ENCODE data around the gene TMEM273.

Gene TMEM273

DNA sequence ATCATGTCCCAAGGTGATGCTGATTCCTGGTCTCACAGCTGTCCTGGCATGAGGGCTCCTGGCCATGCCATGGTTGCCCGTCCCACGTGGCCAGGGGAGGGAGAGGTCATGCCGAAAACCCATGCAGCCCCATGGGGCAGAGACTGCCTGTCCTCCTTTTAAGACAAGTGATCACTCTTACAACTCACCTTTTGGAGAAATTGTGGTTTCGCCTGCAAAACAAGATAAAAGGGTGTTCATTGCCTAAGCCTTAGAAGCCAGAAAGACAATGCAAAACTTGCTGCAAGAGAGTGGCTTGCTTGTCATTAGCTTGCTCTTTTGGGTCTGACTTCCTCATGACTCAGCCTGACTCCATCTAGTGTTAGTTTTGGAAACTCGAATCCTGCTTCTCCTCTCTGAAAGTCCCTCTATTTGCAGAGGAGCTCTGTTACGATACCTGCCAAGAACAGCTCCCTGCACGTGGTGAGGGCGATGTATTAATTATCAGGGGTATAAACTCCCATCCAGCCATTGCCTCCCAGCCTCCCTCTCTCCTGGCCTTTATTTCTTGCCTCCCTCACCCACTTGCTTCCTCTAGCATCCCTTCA is 26.7 kb downstream of the TMEM273 start:
- DNase-seq = no peak

DNA sequence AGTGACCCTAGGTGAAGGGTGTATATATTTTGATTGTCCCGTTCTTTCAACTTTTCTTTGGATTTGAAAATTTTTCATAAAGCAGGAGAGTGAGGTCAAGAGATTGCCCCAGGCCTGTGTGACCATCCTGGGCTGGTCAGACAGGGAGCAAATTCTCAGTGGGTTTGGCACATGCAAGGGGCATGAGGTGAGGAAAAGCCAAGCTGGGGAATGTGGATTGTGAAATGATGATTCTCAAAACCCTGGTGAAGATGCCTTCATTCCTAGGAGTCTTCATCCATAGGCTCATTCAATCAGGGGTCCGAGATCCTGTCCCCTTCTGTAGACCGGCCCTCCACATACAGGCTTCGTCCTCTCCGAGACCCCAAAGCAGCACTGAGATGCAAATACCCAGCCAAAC is 27.4 kb downstream of the TMEM273 start:
- no peak for DNase-seq

DNA sequence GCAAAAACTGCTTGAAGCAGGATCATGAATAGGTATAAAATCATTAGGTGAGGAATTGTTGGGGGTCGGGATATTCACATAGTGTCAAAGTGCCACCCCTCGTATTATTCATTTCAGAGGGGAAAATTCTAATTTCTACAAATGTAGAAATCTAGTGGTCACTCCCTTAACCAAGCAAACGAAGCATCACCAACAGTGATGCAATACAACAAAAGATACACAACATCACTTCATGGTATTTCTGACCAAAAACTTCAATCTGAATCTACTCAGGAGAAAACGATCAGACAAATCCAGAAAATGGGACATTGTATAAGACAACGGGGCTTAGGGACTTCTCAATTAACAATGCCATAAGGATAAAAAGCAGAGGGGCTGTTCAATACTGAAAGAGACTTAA is 28.1 kb downstream of the TMEM273 start:
- no peak for DNase-seq

DNA sequence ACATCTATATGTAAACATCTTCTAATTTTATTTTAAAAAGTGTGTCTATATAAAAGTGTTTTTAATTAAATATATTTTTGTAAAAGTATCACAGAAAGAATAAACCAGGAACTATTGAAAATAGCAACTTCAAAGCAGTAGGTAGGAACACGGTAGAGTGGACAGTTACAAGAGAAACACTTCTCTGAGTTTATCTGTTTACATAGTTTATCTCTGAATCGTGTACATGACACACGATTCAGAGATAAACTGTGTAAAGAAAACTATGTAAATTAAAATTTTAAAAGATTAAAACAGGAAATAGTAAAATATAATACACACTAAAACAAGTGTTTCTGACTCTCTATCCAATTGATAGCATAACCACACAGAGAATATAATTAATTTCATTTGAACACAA is 29.3 kb downstream of the TMEM273 start:
- no peak for DNase-seq

DNA sequence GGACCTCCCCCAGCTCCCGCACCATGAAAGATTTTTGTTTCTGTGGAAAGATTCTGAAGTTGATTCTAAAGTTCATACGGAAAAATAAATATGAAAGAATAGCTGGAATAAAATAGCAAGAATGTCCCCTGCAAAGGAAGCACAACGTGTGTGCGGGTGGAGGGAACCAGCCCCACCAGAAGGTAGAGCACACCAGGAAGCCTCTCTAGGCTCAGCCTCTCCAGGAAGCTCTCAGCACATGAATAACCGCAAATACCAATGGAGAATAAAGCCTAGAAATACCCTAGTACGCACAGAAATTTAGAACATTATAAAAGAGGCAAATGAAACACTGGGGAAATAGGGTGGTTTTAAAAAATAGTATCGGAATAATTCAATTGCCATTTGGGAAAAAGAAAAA is 29.8 kb downstream of the TMEM273 start:
- DNase-seq = no peak

DNA sequence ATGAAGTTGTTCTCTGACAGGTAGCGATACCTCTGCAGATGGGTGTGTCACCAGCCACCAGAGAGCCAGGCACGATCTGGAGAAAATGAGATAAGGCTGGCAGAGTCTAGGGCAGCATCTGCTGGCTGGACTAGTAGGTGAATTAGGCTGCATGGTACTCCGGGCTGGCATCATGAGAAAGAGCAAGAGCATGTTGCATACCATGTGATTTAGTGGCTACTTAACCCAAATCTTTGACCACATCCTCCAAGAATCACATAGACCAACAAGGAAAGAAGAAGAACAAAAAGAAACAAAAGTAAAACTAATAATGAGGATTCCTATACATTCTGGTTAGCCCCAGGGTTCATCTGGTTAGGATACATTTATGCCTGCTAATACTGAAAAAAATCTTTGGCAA is 31.0 kb downstream of the TMEM273 start:
- DNase-seq = no peak

DNA sequence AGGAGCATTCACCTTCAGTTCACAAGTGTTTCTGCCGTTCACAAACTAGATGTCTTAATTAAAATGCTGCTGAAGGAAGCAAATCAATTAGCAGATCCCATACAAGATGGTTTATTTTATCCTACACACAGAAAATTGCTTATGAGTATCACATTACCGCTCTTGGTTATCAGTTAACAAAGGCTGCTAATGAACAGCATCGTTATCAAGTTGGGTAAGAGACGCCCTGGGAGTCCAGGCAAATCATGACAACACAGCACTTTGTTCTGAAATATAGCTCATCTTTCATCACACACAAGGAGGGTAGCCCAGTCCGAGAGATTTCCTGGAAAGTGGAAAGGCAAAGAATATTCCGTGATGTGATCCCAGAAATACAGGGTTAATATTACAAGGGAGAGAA is 33.5 kb downstream of the TMEM273 start:
- no peak for DNase-seq

DNA sequence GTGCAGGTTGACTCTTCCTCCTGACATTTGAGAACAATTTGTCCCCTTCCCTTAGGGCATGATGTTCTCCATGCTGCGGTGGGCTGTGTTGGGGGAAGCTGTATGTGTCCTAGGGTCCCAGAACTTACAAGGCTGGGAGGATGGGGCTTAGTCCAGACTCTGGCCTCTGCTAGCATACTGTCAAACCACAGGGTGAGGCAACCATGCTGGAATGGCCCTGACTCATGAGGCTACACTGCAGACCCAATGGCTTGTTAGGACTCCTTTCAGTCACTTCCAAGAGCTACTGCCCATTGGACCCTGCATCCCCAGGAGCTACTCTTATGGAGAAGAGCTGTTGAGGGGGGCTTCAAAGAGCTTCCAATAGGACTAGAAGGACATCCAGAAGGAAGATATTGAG is 34.2 kb downstream of the TMEM273 start:
- DNase-seq = no peak

DNA sequence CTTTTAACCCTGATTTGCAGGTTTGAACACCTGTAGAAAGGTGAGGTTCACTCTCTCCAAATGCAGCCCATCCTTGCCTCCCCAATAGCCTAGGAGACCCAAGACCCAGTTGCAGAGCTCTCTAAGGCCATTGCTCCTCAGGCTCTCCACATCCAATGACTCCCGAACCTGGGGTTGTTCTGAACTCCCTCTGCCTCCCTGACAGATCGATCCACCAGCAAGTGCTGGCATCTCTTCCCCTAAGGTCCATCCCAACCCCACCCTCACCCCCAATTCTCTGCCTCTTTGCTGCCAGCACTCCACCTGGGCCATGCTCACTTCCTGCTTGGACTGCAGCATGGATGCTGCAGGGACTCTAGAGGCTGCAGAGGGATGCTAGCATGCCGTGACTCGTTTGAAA is 35.1 kb downstream of the TMEM273 start:
- DNase-seq = no peak

DNA sequence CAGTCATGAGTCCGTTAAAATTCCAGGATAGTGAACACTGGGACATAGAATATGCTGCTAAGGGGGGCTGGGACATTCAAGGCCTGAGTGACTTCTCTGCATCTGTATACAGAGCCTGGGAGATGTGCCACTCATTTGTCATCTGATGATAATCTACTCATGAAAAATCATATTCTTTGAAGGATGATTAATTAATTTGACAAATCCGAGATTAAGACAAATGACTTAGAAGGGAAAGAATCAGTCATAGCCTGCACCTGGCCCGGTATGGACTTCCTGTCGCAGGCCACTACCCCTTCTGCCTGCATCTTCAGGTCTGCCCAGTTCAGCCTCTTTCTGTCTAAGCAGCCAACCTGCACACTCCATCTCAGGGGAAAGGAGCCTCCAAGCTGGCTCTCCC is 35.5 kb downstream of the TMEM273 start:
- DNase-seq = no peak

DNA sequence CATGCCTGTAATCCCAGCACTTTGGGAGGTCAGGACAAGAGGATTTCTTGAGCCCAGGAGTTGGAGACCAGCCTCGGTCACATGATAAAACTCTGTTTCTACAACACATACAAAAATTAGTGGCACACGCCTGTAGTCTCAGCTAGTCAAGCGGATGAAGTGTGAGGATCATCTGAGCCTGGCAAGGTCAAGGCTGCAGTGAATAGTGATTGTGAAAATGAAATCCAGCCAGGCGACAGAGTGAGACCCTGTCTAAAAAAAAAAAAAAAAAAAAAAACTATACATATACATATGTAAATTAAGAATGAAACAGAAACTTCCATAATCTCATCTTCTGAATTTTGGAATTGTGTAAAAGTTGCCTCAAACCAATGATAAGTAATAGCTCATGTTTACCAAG is 36.2 kb downstream of the TMEM273 start:
- DNase-seq = no peak

DNA sequence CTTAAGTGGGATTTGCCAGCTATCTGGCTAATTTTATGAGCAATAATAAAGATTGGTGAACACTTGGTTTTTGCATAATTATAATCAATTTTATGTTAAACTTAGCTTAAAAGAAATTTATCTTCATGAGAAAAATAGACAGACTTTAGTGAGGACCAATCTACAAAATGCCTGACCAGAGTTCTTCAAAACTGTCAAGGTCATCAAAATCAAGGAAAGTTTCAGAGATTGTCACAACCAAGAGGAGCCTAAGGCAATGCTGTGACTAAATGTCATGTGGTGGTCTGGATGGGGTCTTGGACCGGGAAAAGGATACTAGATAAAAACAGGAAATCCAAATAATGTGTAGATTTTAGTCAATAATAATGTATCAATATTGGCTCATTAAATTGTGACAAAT is 36.7 kb downstream of the TMEM273 start:
- no peak for DNase-seq

DNA sequence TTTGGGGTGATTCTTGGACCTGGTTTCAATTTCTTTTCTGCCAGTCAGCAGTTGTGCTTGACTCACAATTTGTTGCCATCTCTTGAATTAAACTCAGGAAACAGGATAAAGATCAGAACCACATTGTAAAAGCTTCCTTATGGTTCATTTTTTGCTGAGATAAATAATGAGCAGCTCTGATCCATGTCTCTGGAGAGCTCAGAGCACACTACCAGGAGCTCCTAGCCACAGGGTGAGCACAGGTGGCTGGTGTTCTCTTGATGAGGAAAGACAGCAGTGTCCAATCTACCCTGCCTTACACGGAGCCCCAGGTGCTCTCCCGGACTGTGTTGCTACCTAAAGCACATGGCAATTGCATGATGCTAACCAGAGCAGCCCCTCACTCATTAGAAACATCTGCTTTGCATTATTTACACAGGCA is 37.2 kb downstream of the TMEM273 start:
- DNase-seq = no peak

DNA sequence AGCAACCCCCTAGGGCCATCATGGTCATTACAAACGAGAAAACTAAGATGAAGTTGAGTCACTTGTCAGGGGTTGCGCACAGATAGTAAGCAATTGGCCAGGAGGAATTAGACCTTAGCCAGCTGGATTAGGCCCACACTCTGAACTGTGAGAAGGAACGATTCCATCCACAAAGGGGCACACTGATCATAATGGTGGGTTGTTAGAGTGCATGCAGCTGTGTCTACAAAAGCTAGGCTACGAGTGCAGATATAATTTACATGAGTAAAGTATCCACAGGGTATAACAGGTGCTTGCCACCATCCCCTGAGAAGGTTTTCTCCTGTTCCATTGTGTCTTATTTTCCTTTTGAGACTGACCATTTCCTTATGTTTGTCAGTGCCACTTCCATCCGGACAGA is 37.8 kb downstream of the TMEM273 start:
- DNase-seq = no peak

DNA sequence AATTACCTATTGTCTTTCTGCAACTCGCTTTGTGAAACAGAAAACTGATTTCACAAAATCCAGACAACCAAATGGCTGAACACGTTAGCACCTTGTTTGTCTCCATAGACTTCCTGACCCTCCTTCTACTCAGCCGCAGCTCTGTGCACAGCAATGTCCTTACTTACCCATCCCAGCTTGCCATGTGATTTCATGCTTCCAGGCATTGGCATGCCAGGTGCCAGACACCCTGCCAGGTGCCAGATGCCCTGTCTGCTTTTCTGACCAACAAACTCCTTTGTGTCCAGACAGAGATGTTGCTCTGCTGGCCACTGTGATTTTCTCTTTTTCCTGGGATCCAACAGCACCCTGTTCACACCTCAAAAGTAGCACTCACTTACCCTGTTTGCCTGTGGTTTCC is 38.3 kb downstream of the TMEM273 start:
- no peak for DNase-seq

DNA sequence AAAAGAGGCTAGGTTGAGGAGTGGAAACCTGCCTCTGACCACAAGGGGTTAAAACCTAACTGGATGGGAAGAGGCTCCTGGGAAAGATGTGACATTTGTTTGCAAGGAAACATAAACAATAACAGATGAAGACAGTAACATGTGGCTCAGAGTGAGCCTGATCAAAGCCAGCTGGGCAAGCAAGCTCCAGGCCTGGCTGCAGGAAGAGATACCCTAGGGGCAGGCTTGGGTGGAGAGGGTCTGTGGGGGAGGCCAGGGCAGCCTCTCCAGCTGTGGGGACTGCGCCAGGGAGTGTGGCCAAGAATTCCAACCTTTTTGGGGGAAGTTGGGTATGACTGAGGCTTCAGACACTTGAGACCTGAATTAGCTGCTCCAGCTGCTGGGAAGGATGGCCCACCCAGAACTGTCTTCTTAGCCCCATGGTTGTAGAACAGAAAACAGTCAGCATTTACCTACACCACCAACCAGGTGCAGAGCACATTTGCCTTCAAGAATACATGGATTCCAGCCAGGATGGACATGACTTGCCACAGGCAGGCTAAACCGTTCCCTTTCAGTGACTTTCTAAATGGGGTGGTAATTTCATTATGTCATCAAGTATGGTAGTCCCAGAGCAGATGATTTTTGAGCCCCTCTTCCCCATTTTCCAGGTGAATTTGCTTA is 44.0 kb downstream of the TMEM273 start:
- no peak for DNase-seq

DNA sequence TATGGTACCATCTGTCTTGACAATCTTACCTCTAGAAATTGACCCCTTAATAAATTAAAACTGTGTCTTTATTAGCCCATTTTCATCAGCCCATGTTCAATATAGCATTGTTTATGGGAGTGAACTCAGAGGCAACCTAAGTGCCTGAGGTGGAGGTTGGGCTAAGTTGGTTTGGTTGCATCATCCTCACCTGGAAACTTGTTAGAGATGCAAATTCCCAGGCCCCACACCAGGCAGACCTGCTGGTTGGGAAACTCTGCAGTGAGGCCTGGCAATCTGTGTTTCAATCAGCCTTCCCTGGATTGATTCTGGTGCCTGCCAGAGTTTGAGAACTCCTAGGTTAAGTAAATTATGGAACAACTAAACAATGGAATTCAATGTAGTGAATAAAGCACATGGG is 44.9 kb downstream of the TMEM273 start:
- DNase-seq = no peak

DNA sequence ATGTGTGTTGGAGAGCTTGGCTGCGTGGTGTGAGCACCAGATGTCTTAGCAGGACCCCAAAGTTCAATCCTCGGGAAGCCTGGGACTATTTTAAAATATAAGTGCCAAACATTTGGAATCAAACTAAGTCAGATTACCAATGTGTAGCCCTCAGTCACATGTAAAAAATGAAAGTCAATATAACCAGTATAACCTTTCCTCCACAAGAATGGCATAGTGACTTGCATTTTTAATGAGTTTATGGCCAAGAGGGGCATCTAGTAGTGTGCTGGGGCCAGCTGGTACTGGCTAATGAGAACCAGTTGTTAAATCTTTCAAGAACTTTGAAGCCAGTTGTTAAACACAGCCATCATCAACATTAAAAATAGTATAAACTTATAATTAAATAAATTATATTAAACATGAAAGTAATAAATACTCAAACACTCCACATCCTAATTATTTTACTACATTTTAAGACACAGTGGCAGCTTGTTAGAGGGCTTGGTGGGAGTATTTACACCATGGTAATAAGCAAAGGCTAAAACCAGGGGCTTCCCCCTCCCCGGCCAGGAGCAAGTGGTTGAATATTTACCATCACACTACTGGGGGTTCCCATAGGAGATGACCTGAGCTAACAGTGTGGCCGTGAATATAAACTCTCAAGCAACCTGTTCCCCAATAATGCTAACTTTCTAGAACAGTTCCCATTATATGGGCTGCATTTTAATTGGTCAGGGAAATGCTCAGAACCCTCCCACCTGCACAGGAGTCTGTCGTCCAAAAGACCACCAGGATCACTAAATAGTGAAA is 46.5 kb downstream of the TMEM273 start:
- DNase-seq = no peak

DNA sequence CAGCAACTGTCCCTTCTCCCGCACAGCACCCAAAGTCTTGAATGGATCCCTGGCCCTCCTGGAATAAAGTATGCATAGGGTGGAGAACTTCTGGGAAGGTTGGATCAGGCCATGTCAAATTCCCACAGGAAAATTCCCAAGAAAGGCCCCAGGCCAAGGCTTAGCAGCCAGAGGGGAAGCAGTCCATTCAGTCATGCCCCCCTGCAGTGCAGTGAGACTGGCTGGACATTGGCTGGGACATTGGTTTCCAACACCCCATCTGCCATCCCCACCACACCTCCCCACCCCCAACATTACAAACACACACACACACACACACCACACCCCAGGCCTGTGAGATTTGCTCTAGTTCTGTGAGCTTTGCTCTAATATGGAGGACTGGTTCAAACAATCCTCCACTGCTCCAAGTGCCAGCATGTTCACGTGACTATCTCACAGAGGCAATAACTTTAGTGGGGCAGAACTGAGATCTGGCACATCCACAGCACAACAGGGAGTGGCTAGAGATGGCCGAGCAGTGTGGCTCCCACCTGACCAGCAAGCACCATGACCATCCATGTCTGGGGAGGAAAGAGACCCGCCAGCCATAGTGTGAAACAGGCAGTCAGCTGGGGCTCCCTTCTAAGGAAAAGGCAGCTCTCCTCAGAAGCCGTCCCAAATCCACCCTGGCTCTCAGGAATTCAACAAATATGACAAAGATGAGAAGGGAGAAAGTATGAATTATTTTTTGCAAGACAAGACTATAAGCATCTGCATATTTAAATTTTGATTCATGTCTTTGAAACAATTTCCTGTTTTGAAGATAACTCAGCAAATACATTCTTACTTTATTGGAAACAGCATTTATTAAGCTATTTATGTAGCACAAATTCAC is 47.6 kb downstream of the TMEM273 start:
- no peak for DNase-seq

DNA sequence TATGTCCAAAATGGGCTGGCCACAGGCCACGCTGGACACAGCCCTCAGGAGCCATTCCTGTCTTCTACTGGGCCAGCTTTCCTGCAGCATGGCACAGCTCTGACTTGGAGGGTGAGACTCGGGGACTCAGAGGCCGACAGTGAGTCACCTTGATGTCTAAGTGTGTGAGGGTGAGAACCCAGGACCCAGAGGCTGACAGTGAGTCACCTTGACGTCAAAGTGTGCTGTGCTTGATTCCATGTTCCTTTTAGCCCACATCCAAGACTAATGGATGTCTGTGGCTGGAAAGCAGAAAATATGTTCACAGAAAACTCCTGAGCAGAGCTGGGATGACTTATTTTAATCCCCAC is 48.4 kb downstream of the TMEM273 start:
- DNase-seq = no peak

DNA sequence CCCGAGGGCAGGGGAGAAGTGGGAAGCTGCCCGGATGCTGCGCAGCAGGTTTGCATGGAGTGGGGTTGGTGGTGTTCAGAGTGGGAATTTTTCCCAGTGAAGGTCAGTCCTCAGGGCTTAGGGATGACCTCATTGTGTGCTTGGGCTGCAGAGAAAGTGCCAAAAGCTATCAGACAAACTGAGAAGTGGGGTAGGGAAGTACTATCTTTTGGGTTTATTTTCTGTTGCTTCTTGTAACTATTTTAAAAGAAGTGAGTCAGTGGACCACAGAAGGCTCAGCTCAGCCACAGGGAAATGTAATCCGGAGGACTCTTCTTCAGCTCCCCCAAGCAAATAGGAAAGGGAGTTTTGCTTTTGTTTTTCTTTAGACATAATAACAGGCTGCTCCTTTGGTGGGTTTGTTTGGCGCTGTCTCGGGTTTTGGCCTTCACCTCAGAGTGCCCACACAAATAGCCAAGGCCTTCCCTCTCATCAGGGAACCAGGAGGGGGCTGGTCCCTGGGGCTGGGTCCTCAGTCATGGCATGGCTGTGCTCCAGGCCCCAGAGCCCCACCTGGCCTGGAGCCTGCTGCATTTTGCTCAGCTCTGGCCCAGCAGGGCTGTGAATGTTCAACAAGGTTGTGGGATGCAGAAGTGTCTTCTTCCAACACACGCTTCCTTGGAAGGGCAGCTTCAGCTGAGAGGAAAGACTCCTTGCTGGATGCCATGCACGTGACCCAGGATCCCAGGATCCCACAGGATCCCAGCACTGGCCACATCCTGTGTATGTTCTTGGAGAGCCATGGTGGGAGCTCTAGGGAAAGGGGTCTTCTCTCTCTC is 49.0 kb downstream of the TMEM273 start:
- no peak for DNase-seq

DNA sequence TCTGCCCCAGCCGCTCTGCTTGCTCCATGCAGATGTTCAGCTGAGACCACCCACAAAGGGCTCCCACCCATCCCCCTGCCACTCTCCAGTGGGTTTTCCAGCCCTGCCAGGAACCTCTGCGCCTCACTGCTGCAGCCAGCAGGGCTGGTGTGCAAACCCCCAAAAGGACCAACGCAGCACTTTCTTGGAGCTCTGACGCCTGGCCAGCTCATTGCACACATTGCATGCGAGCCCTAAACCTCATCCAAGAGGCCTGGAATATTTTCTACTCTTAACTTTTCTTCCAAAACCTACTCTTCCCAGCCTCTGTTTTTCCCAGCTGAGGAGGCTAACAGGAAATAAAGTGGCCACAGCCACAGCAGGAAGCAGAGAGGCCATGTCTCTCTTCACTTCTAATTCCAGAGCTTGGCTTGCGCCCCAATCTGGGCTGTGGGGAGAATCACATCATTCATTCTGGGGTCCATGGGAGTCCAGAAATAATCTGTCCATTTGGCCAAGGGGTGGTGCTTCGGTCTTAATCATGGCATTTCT is 49.8 kb downstream of the TMEM273 start:
- no peak for DNase-seq

Measured in CD4-positive, alpha-beta T cell treated with Interleukin-12 subunit alpha and Interleukin-12 subunit beta, for 1 hour (primary cell).